Measurements from ENCODE around the gene SPDYE18.
"Not testable (repeated sequence)": the region's sequence is repeated elsewhere in the genome, so short reads cannot be mapped to it uniquely, and the experiment has no call there.

Gene SPDYE18

GRCh38 chr7:77005461-77006057 is 56.8 kb downstream of the SPDYE18 start:
- DNase-seq: not testable (repeated sequence)

- DNase-seq: not testable (repeated sequence)
Observed at GRCh38 chr7:77004151-77004550, 58.2 kb downstream of the SPDYE18 start.

GRCh38 chr7:77003241-77003640 is 59.1 kb downstream of the SPDYE18 start:
- not testable (repeated sequence) for DNase-seq

GRCh38 chr7:77002678-77003233 is 59.6 kb downstream of the SPDYE18 start:
- DNase-seq: peak; percentile 0

- not testable (repeated sequence) for DNase-seq
Observed at GRCh38 chr7:77002104-77002503, 60.3 kb downstream of the SPDYE18 start.
